ENCODE measurements around the gene PLPP6.

PLPP6 gene

GRCh38 chr9:4662108-4662988 is at the start of gene PLPP6:
Gene PLPP6 (plus strand): TSS chr9:4662294. CDS start chr9:4662376, 82 bp downstream.
- peak; percentile 89 for DNase-seq (ENCODE audit: low read depth)
- TF ChIP-seq, protein P1, sequence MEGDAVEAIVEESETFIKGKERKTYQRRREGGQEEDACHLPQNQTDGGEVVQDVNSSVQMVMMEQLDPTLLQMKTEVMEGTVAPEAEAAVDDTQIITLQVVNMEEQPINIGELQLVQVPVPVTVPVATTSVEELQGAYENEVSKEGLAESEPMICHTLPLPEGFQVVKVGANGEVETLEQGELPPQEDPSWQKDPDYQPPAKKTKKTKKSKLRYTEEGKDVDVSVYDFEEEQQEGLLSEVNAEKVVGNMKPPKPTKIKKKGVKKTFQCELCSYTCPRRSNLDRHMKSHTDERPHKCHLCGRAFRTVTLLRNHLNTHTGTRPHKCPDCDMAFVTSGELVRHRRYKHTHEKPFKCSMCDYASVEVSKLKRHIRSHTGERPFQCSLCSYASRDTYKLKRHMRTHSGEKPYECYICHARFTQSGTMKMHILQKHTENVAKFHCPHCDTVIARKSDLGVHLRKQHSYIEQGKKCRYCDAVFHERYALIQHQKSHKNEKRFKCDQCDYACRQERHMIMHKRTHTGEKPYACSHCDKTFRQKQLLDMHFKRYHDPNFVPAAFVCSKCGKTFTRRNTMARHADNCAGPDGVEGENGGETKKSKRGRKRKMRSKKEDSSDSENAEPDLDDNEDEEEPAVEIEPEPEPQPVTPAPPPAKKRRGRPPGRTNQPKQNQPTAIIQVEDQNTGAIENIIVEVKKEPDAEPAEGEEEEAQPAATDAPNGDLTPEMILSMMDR (IDR thresholded peaks at IDR 0.05; ENCODE audit: insufficient read depth, low read depth, low read length, missing control alignments): peak; percentile 56
- peak within 1 kb of the TSS; percentile 91 for H3K4me3 ChIP-seq (ENCODE audit: low read depth, low read length)

GRCh38 chr9:4614627-4615026 is 47.5 kb upstream of the PLPP6 start:
- no peak overlapping the region for H3K4me3 ChIP-seq (ENCODE audit: low read depth, low read length)
- DNase-seq (ENCODE audit: low read depth): no peak
- TF ChIP-seq, protein P1 (IDR thresholded peaks at IDR 0.05; ENCODE audit: insufficient read depth, low read depth, low read length, missing control alignments): no peak

DNA sequence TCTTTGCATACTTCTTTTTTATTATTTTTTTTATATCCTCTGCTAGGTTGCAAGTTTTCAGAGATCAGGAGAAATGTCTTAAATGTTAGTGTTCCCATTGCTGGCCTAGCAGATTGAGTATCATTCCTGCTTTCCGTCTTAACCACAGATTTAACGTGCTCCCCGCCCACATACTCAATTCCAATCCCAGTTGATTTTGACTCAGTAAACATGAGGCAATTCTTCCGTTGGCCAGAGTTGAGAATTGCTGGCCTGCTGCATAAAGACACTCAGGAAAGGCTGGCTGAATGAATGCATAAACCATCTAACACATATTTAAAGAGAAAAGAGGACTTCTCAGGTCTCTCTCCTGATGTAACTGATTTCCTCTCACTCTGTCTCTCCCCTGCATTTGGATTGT is 46.8 kb upstream of the PLPP6 start:
- TF ChIP-seq, protein P1 (IDR thresholded peaks at IDR 0.05; ENCODE audit: insufficient read depth, low read depth, low read length, missing control alignments): no peak
- DNase-seq (ENCODE audit: low read depth): no peak

DNA sequence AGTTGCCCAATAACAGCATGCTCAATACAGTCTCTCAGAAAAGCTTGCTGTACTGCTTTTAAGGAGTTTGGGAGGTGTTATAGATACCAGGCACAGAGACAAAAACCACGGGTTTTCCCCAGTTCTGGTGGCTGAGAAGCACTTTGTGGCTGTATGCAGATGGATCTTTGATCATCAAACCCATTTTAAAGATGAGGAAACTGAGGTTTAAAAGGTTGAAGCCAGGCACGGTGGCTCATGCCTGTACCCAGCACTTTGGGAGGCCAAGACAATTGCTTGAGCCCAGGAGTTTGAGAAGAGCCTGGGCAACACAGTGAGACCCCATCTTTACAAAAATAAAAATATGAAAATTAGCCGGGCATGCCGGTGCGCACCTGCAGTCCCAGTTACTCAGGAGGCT is 46.3 kb upstream of the PLPP6 start:
- DNase-seq (ENCODE audit: low read depth): no peak
- no peak overlapping the region for H3K4me3 ChIP-seq (ENCODE audit: low read depth, low read length)
- TF ChIP-seq, protein P1 (IDR thresholded peaks at IDR 0.05; ENCODE audit: insufficient read depth, low read depth, low read length, missing control alignments): no peak

More for the DNA sequence above, 46.8 kb upstream of the PLPP6 start:
- H3K4me3 ChIP-seq (ENCODE audit: low read depth, low read length): no peak overlapping the region

GRCh38 chr9:4617752-4618151 is 44.3 kb upstream of the PLPP6 start:
- TF ChIP-seq, protein P1 (IDR thresholded peaks at IDR 0.05; ENCODE audit: insufficient read depth, low read depth, low read length, missing control alignments): no peak
- no peak for DNase-seq (ENCODE audit: low read depth)
- H3K4me3 ChIP-seq (ENCODE audit: low read depth, low read length): no peak overlapping the region

DNA sequence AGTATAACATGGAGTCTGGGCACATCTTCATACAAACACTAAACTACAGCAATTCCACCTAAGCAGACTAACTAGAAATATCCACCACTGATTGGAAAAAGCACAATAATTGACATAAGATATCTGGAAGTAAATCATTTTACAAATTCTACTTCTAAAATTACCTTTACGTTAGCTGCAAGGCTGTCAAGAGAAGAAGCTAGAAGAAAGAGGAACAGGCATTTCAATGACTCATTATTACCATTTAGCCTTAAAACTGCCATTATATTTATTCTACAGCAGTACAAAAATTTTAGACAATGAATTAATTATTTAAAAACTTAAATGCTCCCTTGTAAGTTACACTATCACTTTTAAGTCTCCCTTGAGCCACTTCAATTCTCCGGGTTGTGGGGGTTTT is 43.4 kb upstream of the PLPP6 start:
- H3K4me3 ChIP-seq (ENCODE audit: low read depth, low read length): no peak overlapping the region
- DNase-seq (ENCODE audit: low read depth): no peak
- TF ChIP-seq, protein P1 (IDR thresholded peaks at IDR 0.05; ENCODE audit: insufficient read depth, low read depth, low read length, missing control alignments): no peak
